ENCODE measurements around the gene RNF212.

GRCh38 chr4:1122505-1122904, 9.1 kb upstream of the RNF212 start:
- TF ChIP-seq CTCF (conservative IDR thresholded peaks at IDR 0.05; ENCODE audit: low read length) (no peak), EZH2phosphoT487 (IDR thresholded peaks at IDR 0.05; ENCODE audit: borderline replicate concordance) (no peak)
